Measurements from ENCODE around the gene MAPK8IP3.

MAPK8IP3 gene

DNA sequence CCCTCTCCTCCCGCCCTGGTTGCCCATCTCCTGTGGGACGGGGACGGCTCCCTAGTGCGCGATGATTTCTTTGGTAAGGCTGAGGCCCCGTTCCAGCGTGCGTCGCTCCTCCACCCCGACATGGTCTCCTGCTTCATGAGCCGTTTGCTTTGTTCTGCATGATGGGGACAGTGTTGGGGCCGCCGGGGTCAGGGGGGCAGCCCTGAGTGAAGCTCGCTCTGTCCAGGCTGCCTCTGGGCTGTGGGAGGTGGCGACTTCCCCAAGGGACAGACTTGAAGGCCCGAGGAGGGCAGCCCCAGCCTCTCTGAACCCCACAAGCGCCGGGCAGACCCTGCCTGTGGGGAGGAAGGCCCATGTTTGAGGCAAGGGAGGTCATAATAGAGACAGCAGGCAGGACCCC is 52.9 kb downstream of the MAPK8IP3 start:
- H3K4me3 ChIP-seq = no peak overlapping the region
- no peaks in the 10 kb centered on the region for H3K27me3 ChIP-seq
- intact Hi-C loops (cut with DNase I; ENCODE audit: low total_unique reads) = no loop called here
- H3K27ac ChIP-seq = no peak overlapping the region
- H3K4me1 ChIP-seq = no peaks in the 10 kb centered on the region
- DNase-seq = no peak
- H3K9me3 ChIP-seq = no peaks in the 10 kb centered on the region
- TF ChIP-seq, protein P1, sequence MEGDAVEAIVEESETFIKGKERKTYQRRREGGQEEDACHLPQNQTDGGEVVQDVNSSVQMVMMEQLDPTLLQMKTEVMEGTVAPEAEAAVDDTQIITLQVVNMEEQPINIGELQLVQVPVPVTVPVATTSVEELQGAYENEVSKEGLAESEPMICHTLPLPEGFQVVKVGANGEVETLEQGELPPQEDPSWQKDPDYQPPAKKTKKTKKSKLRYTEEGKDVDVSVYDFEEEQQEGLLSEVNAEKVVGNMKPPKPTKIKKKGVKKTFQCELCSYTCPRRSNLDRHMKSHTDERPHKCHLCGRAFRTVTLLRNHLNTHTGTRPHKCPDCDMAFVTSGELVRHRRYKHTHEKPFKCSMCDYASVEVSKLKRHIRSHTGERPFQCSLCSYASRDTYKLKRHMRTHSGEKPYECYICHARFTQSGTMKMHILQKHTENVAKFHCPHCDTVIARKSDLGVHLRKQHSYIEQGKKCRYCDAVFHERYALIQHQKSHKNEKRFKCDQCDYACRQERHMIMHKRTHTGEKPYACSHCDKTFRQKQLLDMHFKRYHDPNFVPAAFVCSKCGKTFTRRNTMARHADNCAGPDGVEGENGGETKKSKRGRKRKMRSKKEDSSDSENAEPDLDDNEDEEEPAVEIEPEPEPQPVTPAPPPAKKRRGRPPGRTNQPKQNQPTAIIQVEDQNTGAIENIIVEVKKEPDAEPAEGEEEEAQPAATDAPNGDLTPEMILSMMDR (IDR thresholded peaks at IDR 0.05) = no peak
- H3K36me3 ChIP-seq = peaks cover 46 to 84% (median 69%) of the 10 kb centered on the region in 3 donors

DNA sequence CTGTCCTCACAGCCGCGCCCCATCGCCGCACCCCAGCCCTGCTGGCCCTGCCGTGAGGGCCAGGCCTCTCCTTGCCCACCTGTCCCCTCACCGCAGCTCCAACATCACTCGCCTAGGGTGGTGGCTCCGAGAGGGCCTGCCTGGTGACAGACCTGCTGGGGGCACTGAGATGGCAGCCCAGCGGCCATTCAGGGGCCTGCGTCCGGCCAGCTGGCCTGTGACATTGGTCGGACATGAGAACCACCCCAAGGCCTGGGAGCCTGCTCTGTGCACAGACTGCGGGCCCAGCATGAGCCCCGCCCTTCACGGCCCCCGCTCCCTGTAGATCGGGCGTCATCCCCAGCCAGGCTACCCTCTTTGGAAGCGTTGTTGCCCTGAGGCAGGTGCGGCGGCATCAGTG is 53.5 kb downstream of the MAPK8IP3 start:
- Histone ChIP-seq H3K27ac (no peak overlapping the region), H3K27me3 (no peaks in the 10 kb centered on the region), H3K4me3 (no peak overlapping the region), H3K36me3 (peaks cover 48 to 84% (median 74%) of the 10 kb centered on the region in 3 donors), H3K4me1 (no peaks in the 10 kb centered on the region), H3K9me3 (no peaks in the 10 kb centered on the region)
- TF ChIP-seq, protein P1 (IDR thresholded peaks at IDR 0.05) = no peak
- intact Hi-C loops (cut with DNase I; ENCODE audit: low total_unique reads) = no loop called here
- DNase-seq = no peak

DNA sequence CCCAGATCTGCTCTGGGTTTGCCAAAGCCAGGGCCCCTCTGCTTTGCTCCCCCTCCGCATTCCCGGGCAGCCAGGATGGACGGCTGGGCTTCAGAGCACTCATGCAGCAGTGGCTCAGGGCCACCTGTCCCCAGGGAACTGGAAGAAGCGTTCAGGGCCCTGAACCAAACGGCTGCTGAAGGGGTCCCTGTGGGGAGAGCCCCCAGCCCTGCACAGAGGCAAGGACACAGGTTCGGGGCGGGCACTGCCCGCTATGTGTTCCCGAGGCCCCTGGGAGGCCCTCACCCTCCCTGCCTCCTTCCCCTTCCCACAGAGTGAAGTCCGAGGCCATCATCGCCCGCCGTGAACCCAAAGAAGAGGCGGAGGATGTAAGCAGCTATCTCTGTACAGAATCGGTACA is 54.9 kb downstream of the MAPK8IP3 start:
- Histone ChIP-seq H3K27ac (no peak overlapping the region), H3K27me3 (no peaks in the 10 kb centered on the region), H3K36me3 (peaks cover 54 to 88% (median 84%) of the 10 kb centered on the region in 3 donors), H3K9me3 (no peaks in the 10 kb centered on the region), H3K4me3 (no peak overlapping the region), H3K4me1 (no peaks in the 10 kb centered on the region)
- TF ChIP-seq, protein P1 (IDR thresholded peaks at IDR 0.05) = no peak
- intact Hi-C loops (cut with DNase I; ENCODE audit: low total_unique reads) = no loop called here
- no peak for DNase-seq

GRCh38 chr16:1761751-1762150 is 55.8 kb downstream of the MAPK8IP3 start:
- Histone ChIP-seq H3K27me3 (no peaks in the 10 kb centered on the region), H3K4me1 (no peaks in the 10 kb centered on the region), H3K36me3 (peaks cover 62 to 96% (median 93%) of the 10 kb centered on the region in 3 donors), H3K27ac (no peak overlapping the region), H3K4me3 (no peak overlapping the region), H3K9me3 (no peaks in the 10 kb centered on the region)
- TF ChIP-seq, protein P1 (IDR thresholded peaks at IDR 0.05) = no peak
- DNase-seq = no peak
- intact Hi-C loops (cut with DNase I; ENCODE audit: low total_unique reads) = no loop called here

DNA sequence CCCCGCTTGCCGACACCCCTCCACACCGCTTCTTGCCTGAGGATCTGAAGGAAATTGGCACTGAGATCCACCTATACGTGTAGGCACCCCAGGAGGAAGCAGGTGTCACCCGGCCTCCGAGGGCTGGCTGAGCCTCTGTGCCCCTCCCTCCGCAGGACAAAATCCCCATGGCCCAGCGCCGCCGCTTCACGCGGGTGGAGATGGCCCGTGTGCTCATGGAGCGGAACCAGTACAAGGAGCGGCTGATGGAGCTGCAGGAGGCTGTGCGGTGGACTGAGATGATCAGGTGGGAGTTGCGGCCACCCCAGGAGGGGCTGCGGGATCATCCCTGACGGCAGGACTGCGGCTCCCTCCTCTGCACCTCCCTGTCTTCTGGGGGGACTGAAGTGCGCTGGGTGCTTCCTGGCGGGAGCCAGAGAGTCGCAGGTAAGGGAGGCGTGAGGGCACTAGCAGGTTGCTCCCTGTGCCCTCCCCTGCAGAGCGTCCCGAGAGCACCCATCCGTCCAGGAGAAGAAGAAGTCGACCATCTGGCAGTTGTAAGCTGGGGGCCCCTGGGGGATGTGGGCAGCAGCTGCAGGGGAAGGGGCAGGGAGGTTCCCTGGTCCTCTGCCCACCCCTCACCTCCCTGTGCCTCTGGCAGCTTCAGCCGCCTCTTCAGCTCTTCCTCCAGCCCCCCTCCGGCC is 56.3 kb downstream of the MAPK8IP3 start:
- no peaks in the 10 kb centered on the region for H3K27me3 ChIP-seq
- TF ChIP-seq, protein P1 (IDR thresholded peaks at IDR 0.05) = no peak
- no peak overlapping the region for H3K4me3 ChIP-seq
- no peak overlapping the region for H3K27ac ChIP-seq
- peaks cover 0 to 4% (median 0%) of the 10 kb centered on the region in 4 donors for H3K4me1 ChIP-seq
- intact Hi-C loops (cut with DNase I; ENCODE audit: low total_unique reads) = no loop called here
- DNase-seq = no peak
- peaks cover 67 to 100% (median 95%) of the 10 kb centered on the region in 3 donors for H3K36me3 ChIP-seq
- no peaks in the 10 kb centered on the region for H3K9me3 ChIP-seq

Measured in tibial artery (tissue), 4 donors.